K562 (cell line): ENCODE results near the gene AK5. TPM values are rescaled to one million over a fixed set of nuclear protein-coding genes. Genes with fewer than 3 reads are reported as not detected.

Experiments
- CTCFL ChIP-seq: IDR thresholded peaks from 2 replicates; pipeline ENCODE4 v1.6.1; 2011; ENCODE audit warnings: borderline replicate concordance, low read depth, mild to moderate bottlenecking, moderate library complexity, low read length; ENCODE audit not compliant: insufficient read depth, poor library complexity, severe bottlenecking
- RAD21 ChIP-seq, 2 experiments: fragments of 250-450 bp in 1 of 2; fragments of 450-650 bp in 1 of 2; sonication (Bioruptor Pico) in 1 of 2; formaldehyde crosslinking in 1 of 2; IDR thresholded peaks in 1 of 2; conservative IDR thresholded peaks in 1 of 2; 2 replicates each; pipeline versions ENCODE4 v1.4.0 to v1.8.0; 2020 to 2022; ENCODE audit warnings: mild to moderate bottlenecking in 2 of 2, moderate library complexity in 1 of 2
- SMARCA4 ChIP-seq: fragments of 450-650 bp; IDR thresholded peaks from 2 replicates; pipeline ENCODE4 v1.6.1; 2016
- SRF ChIP-seq, 2 experiments: fragments of 250-450, 450-650 bp in 1 of 2; sonication (Bioruptor Pico) in 1 of 2; sonication (generic) in 1 of 2; formaldehyde crosslinking; IDR thresholded peaks; 2 replicates each; pipeline versions ENCODE4 v1.5.0 to v1.5.1; 2020 to 2022; ENCODE audit warnings: mild to moderate bottlenecking in 1 of 2, missing genetic modification reagents in 1 of 2
- STAT6 ChIP-seq: sonication (generic); formaldehyde crosslinking; IDR thresholded peaks from 2 replicates; pipeline ENCODE4 v1.8.1; 2023; ENCODE audit warnings: mild to moderate bottlenecking, missing genetic modification reagents
- polyA plus RNA-seq, 8 experiments: library from polyadenylated mRNA; depleted of rRNA in 4 of 8; stranded (reverse) in 5 of 8; unstranded in 3 of 8; fragments of >200 nt; fragmentation: Nextera tagmentation in 2 of 8; fragmentation: Illumina TruSeq in 1 of 8; extraction: Ambion mirVana in 2 of 8; extraction: Trizol in 1 of 8; gene quantifications; 2 replicates each; pipeline versions ENCODE4 v1.2.1 to v1.2.3, GENCODE V29; 2011 to 2014; ENCODE audit warnings: inconsistent platforms in 1 of 8, missing spikeins in 1 of 8
- total RNA-seq, 7 experiments: library from RNA; depleted of rRNA in 6 of 7; stranded (reverse); fragments of >200 nt in 6 of 7; fragmentation: Illumina TruSeq in 2 of 7; extraction: Trizol in 2 of 7; gene quantifications; 2 replicates each; pipeline versions ENCODE4 v1.2.1 to v1.2.3, GENCODE V29; 2011 to 2021; ENCODE audit warnings: low replicate concordance in 1 of 7

Gene AK5
- total and polyA plus RNA-seq, 9 of the 15 experiments (the other 6 are each of a cell fraction or from before 2014, with no cell fraction given) = 0.06 TPM; not detected in 8

GRCh38 chr1:77313491-77313890, 31.7 kb downstream of the AK5 start (continued):
- TF ChIP-seq STAT6 (CRISPR knock-in tag) (no peak), SMARCA4 (no peak), RAD21 (CRISPR knock-in tag; conservative IDR thresholded peaks at IDR 0.05 in 1 of 2, IDR thresholded peaks at IDR 0.05 in 1 of 2) (peak in 1 of 2 experiments; percentile 29; a peak in 2 of 4 replicates), SRF (CRISPR knock-in tag; IDR thresholded peaks at IDR 0.05) (peak in 1 of 2 experiments; percentile 91; a peak in 2 of 4 replicates), CTCFL (peak; percentile 36)
- TF ChIP-seq, all 486 proteins: peak for 7
